ENCODE measurements around the gene PRRT2. TPM values are rescaled to one million over a fixed set of nuclear protein-coding genes. Genes with fewer than 3 reads are reported as not detected.
A peak's percentile ranks its signal among the peaks of the same experiment; 100 is the strongest.

PRRT2 gene
- total RNA-seq, 2 experiments from 2014 or later = 1.5 to 2.0 TPM

DNA sequence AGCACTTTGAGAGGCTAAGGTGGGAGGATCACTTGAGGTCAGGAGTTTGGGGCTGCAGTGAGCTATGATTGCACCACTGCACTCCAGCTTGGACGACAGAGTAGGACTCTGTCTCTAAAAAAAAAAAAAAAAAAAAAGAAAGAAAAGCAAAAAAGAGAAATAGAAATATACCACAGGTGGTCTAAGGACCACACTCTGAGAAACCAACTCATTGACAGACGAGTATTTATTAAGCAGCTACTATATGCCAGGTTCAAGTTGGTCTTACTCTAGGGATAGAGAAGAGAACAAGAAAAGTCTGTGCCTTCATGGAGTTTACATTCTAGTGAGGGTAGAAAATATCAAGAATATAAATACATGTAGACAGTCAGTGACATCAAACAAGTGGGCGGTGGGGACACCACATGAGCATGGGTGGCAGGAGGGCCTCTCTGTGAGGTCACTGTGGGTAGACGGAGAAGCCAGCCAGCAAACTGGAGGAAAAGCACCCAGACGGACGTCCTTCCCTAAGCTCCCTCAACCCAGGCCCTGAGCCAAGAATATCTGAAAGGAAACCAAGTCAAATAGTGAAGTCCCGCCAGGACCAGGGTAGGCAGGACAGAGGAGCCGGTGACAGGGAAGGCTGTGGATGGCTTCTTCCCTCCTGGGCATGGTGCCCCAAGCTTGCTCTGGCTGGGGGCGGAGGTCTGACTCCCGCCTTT, 46.3 kb downstream of the PRRT2 start:
- peaks cover 16% of the 10 kb centered on the region for H3K4me1 Mint-ChIP-seq (ENCODE audit: low read depth)
- DNase-seq = no peak
- POLR2A ChIA-PET = interaction anchor here (0.5 to 1.4 kb wide), 2 partner anchors 11 to 108 kb away, joined by 3 read pairs; no protein-coding TSS in a partner anchor
- peaks cover 23% of the 10 kb centered on the region for H3K36me3 Mint-ChIP-seq (ENCODE audit: low read depth)
- H3K4me3 Mint-ChIP-seq = no peak overlapping the region
- H3K27me3 Mint-ChIP-seq = no peaks in the 10 kb centered on the region
- TF ChIP-seq, protein P1, sequence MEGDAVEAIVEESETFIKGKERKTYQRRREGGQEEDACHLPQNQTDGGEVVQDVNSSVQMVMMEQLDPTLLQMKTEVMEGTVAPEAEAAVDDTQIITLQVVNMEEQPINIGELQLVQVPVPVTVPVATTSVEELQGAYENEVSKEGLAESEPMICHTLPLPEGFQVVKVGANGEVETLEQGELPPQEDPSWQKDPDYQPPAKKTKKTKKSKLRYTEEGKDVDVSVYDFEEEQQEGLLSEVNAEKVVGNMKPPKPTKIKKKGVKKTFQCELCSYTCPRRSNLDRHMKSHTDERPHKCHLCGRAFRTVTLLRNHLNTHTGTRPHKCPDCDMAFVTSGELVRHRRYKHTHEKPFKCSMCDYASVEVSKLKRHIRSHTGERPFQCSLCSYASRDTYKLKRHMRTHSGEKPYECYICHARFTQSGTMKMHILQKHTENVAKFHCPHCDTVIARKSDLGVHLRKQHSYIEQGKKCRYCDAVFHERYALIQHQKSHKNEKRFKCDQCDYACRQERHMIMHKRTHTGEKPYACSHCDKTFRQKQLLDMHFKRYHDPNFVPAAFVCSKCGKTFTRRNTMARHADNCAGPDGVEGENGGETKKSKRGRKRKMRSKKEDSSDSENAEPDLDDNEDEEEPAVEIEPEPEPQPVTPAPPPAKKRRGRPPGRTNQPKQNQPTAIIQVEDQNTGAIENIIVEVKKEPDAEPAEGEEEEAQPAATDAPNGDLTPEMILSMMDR (IDR thresholded peaks at IDR 0.05) = no peak
- intact Hi-C loops (cut with micrococcal nuclease) = no loop called here
- CTCF ChIA-PET = interaction anchor here (4.1 kb wide), 1 partner anchor 11 kb away, joined by 24 read pairs; no protein-coding TSS in a partner anchor
- H3K9me3 Mint-ChIP-seq = no peaks in the 10 kb centered on the region
- no peak for ATAC-seq
- H3K27ac Mint-ChIP-seq = no peak overlapping the region

DNA sequence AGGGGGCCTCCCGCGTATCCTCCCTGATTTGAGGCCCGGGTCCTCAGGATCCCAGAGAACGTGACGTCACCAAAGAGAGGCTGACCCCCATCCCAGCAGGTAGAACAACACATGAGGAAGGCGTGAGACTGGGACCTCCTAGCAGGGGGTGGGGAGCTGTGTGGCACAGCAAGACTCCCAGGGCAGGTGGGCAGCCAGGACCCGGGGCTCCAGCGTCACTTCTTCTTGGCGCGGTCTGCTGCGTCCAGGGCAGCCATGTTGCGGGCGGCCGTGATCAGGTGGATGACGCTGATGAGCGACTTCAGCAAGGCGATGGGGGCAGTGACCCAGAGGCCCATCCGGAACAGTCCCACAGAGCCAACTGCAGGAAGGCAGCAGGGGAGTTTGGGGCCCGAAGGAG, 47.0 kb downstream of the PRRT2 start:
- DNase-seq (no peak), ATAC-seq (no peak)
- TF ChIP-seq, protein P1 (IDR thresholded peaks at IDR 0.05) = no peak
- Mint-ChIP-seq H3K4me1 (ENCODE audit: low read depth) (peaks cover 18% of the 10 kb centered on the region), H3K9me3 (no peaks in the 10 kb centered on the region), H3K4me3 (no peak overlapping the region), H3K27ac (no peak overlapping the region), H3K27me3 (no peaks in the 10 kb centered on the region), H3K36me3 (ENCODE audit: low read depth) (peaks cover 23% of the 10 kb centered on the region)
- intact Hi-C loops (cut with micrococcal nuclease) = no loop called here
- ChIA-PET CTCF (interaction anchor here (4.1 kb wide), 1 partner anchor 11 kb away, joined by 24 read pairs; no protein-coding TSS in a partner anchor), POLR2A (interaction anchor here (1.4 kb wide), 1 partner anchor 11 kb away, joined by 3 read pairs; no protein-coding TSS in a partner anchor)

DNA sequence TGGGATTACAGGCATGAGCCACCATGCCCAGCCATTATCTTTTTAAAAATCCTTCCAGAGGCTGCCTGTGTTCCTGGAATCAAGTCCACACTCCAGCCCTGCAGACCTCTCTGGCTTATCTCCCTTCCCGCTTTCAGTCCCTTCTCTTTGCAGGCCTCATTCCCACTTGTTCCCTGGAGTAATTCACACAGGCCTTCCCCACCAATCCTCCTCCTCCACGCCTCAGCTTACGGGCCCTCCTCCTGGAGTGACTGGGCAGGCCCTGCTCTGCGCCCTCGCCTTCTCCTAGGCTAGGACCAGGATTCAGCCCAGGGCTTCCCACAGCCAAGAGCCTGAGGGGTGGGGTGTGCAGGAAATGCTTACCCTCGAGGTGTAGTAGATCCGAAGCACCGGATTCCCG, 48.2 kb downstream of the PRRT2 start:
- Mint-ChIP-seq H3K27ac (no peak overlapping the region), H3K4me1 (ENCODE audit: low read depth) (peaks cover 18% of the 10 kb centered on the region), H3K4me3 (no peak overlapping the region), H3K36me3 (ENCODE audit: low read depth) (peaks cover 23% of the 10 kb centered on the region), H3K27me3 (no peaks in the 10 kb centered on the region), H3K9me3 (no peaks in the 10 kb centered on the region)
- POLR2A ChIA-PET = no interaction called here
- TF ChIP-seq, protein P1 (IDR thresholded peaks at IDR 0.05) = no peak
- CTCF ChIA-PET = interaction anchor here (1.6 to 2.0 kb wide), 2 partner anchors 11 to 41 kb away, joined by 3 to 4 read pairs; no protein-coding TSS in a partner anchor
- DNase-seq = no peak
- ATAC-seq = no peak
- intact Hi-C loops (cut with micrococcal nuclease) = no loop called here

DNA sequence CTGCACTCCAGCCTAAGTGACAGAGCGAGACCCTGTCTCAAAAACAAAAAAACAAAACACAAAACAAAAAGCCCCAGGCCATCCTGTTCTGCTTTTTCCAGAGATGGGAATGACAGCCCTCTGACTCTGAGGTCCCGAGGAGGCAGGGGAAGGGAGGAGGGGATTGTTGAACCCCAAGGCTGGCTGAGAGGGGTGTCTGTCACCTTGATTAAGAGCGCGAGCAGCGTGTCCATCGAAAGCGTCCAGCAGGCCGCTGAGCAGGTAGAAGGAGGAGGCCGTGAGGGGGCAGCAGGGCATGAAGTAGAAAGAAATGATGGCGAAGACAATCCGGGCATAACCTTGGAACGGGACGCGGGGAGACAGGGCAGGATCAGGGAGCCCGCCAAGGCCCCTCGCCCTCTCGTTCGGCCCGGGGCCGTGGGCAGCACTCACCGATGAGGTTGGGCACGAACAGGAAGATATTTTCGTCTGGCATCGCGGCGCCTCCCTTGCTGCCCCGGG, 50.4 kb downstream of the PRRT2 start:
- DNase-seq = no peak
- ChIA-PET POLR2A (interaction anchor here (1.1 kb wide), 1 partner anchor 99 kb away, joined by 3 read pairs; the partner anchor contains the start of gene TMEM219), CTCF (interaction anchor here (1.4 to 2.4 kb wide), 3 partner anchors 13 to 61 kb away, joined by 3 to 13 read pairs (median 4); no protein-coding TSS in a partner anchor)
- H3K9me3 Mint-ChIP-seq = no peaks in the 10 kb centered on the region
- peaks cover 23% of the 10 kb centered on the region for H3K36me3 Mint-ChIP-seq (ENCODE audit: low read depth)
- H3K4me3 Mint-ChIP-seq = peak overlapping the region; percentile 88
- no peak for ATAC-seq
- intact Hi-C loops (cut with micrococcal nuclease) = no loop called here
- peaks cover 18% of the 10 kb centered on the region for H3K4me1 Mint-ChIP-seq (ENCODE audit: low read depth)
- TF ChIP-seq, protein P1 (IDR thresholded peaks at IDR 0.05) = no peak
- no peaks in the 10 kb centered on the region for H3K27me3 Mint-ChIP-seq
- peak overlapping the region; percentile 97 for H3K27ac Mint-ChIP-seq
